T-helper 2 cell treated with Interferon-gamma antibody and Interleukin-4, amounts not matched to agents 5 μg/mL and 100 μg/mL, for 36 hours (primary cell): ENCODE results near the gene FRA10AC1.

Source experiments
- DNase-seq: peaks from one replicate; pipeline ENCODE4 v3.0.0; 2021; ENCODE audit warnings: low spot score
- H3K27ac Mint-ChIP-seq: one replicate; pipeline ENCODE4 v1.8.0; 2021; ENCODE audit warnings: mild to moderate bottlenecking, mixed read lengths
- H3K27me3 Mint-ChIP-seq: one replicate; pipeline ENCODE4 v1.8.0; 2021; ENCODE audit warnings: low read depth, mixed read lengths
- H3K36me3 Mint-ChIP-seq: one replicate; pipeline ENCODE4 v1.8.0; 2021; ENCODE audit warnings: low read depth, mixed read lengths
- H3K4me1 Mint-ChIP-seq: one replicate; pipeline ENCODE4 v1.8.0; 2021; ENCODE audit warnings: low read depth, mixed read lengths
- H3K4me3 Mint-ChIP-seq: one replicate; pipeline ENCODE4 v1.8.0; 2022; ENCODE audit warnings: mild to moderate bottlenecking, moderate library complexity, mixed read lengths
- H3K9me3 Mint-ChIP-seq: one replicate; pipeline ENCODE4 v1.8.0; 2021; ENCODE audit warnings: mixed read lengths

FRA10AC1 gene, protein sequence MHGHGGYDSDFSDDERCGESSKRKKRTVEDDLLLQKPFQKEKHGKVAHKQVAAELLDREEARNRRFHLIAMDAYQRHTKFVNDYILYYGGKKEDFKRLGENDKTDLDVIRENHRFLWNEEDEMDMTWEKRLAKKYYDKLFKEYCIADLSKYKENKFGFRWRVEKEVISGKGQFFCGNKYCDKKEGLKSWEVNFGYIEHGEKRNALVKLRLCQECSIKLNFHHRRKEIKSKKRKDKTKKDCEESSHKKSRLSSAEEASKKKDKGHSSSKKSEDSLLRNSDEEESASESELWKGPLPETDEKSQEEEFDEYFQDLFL

DNA sequence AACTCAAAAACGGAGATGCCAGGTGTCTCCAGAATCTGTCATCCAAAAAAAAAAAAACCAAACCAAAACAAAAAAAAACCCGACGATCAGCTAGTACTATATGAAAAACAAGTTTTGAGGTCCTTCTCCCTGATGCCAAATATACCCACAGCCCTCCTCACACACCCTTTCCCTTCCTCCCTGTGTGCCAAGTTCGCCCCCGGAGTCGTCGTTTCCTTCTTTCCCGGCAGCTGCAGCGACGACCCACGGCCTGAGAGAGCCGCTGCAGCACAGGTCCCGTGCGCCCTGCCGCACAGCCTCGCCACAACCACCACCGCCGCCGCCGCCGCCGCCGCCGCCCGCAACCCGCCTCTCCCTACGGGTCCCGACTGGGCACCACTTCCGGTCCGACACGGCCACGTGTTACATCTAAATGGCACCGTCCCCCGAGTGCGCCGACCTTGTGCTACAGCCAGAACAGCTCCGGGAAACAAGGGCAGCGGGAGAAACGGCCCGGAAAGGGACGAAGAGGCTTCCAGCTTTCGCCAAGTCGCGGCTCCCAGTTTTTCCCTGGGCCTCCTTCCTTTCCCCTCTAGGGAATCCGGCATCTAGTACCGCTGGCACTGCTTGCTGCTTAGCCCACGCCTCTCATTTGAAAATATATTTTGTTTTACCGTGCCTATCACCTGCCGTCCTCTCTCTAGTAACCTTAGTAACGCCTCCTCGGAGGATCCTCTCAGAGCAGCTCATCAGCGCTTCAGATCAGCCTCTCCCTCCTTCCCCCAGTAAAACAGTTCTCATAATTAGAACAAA lies at the start of gene FRA10AC1:
TSS of gene FRA10AC1 (minus strand) at position 383 of the 792 bp plus-strand sequence. CDS start 2,486 bp downstream, outside the sequence.
- H3K4me3 Mint-ChIP-seq: no peak within 1 kb of the TSS
- no peaks in the 10 kb centered on the region for H3K9me3 Mint-ChIP-seq
- no peaks in the 10 kb centered on the region for H3K27me3 Mint-ChIP-seq
- peaks cover 4% of the 10 kb centered on the region for H3K36me3 Mint-ChIP-seq
- DNase-seq: peak; percentile 89
- no peak within 1 kb of the TSS for H3K27ac Mint-ChIP-seq
- peaks cover 9% of the 10 kb centered on the region for H3K4me1 Mint-ChIP-seq

DNA sequence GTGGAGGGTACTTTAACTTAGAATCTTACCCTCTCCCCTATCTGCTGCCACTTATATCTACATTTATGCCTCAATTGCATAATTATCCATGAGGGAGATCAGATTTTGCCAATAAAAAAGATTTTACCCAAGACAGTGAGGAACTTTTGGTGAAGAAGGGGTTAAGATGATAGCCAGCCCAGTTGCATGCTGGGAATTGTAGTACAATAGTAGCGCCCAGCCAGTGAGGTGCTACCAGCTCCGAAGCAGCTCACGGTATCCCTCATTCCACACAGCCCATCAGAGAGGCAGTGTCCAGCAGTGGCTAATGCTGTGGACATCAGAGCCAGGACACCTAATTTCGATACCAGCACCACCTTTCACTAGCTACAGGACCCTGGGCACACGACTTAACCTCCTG lies 49.4 kb upstream of the FRA10AC1 start:
- peaks cover 7% of the 10 kb centered on the region for H3K27me3 Mint-ChIP-seq
- H3K36me3 Mint-ChIP-seq: no peaks in the 10 kb centered on the region
- no peaks in the 10 kb centered on the region for H3K9me3 Mint-ChIP-seq
- no peak overlapping the region for H3K4me3 Mint-ChIP-seq
- peaks cover 2% of the 10 kb centered on the region for H3K4me1 Mint-ChIP-seq
- H3K27ac Mint-ChIP-seq: no peak overlapping the region
- DNase-seq: no peak

DNA sequence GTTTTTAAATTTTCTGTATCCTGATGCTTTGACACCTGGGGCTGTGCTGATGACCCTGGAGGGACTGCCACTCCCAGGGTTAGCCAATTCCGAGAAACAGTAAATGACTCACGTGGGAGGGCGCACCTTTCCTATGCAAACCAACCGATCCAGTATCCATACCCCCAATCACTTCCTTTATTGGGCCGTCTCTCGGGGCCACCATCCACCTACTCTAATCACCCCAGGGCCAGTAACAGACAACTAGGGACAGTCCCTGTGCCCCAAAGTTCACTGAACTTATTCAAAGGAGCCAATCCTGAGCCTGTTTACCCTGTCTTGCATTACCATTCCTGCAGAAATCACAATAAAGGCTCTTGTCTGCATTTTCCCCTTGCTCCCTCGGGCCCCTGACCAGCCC lies 48.7 kb upstream of the FRA10AC1 start:
- H3K4me1 Mint-ChIP-seq: peaks cover 2% of the 10 kb centered on the region
- no peak overlapping the region for H3K27ac Mint-ChIP-seq
- no peaks in the 10 kb centered on the region for H3K36me3 Mint-ChIP-seq
- H3K4me3 Mint-ChIP-seq: no peak overlapping the region
- no peaks in the 10 kb centered on the region for H3K9me3 Mint-ChIP-seq
- DNase-seq: no peak
- peaks cover 4% of the 10 kb centered on the region for H3K27me3 Mint-ChIP-seq

DNA sequence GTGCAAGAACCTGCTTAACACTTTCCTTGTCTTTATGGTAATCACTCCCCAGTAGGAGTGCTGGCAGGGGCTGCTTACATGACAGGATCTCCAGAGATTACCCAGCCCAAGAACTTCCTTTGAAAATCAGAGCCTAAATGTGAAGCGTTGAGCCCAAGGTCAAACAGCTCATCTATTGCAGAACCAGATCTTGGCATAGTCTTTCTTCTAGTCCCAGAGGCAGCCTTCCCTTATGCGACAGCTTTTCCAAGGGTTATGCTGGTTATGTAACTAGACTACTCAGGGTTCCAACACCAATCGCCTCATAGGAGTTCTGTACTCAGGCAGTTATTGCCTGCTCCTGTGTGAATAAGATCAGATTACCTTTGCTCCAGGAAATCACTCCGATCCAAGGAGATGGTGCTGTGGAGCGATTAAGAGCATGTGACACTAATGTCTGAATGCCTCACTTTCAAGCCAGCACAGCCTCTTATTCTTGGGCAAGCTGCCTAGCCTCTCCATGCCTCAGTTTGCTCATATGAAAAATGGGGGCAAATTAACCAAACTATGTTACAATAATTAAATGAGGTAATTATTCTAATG lies 46.9 kb upstream of the FRA10AC1 start:
- H3K9me3 Mint-ChIP-seq: no peaks in the 10 kb centered on the region
- no peaks in the 10 kb centered on the region for H3K36me3 Mint-ChIP-seq
- H3K4me1 Mint-ChIP-seq: peaks cover 2% of the 10 kb centered on the region
- H3K27me3 Mint-ChIP-seq: peaks cover 2% of the 10 kb centered on the region
- H3K4me3 Mint-ChIP-seq: no peak overlapping the region
- no peak for DNase-seq
- H3K27ac Mint-ChIP-seq: no peak overlapping the region

DNA sequence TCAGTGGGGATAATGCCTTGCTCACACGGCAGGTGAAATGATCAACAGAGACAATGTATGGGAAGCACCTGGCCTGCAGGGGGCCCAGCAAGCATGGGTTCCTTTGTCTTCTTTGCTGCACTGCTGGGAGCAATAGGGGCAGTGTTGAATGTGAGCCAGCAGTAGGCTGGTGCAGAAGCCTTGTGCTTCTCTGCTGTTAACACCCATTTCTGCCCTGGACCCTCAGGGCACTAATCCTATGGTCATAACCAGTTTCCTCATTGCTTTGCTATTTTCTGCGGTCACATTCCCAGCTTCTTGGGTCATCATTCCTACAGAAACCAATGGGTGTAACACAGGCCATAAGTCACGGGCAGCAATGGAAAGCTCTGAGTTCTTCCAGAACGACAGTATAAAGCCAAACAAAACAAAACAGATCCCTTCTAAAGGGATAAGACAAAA lies 44.5 kb upstream of the FRA10AC1 start:
- no peak overlapping the region for H3K4me3 Mint-ChIP-seq
- DNase-seq: no peak
- H3K9me3 Mint-ChIP-seq: no peaks in the 10 kb centered on the region
- H3K27me3 Mint-ChIP-seq: peaks cover 2% of the 10 kb centered on the region
- no peaks in the 10 kb centered on the region for H3K36me3 Mint-ChIP-seq
- H3K27ac Mint-ChIP-seq: no peak overlapping the region
- H3K4me1 Mint-ChIP-seq: peaks cover 3% of the 10 kb centered on the region

DNA sequence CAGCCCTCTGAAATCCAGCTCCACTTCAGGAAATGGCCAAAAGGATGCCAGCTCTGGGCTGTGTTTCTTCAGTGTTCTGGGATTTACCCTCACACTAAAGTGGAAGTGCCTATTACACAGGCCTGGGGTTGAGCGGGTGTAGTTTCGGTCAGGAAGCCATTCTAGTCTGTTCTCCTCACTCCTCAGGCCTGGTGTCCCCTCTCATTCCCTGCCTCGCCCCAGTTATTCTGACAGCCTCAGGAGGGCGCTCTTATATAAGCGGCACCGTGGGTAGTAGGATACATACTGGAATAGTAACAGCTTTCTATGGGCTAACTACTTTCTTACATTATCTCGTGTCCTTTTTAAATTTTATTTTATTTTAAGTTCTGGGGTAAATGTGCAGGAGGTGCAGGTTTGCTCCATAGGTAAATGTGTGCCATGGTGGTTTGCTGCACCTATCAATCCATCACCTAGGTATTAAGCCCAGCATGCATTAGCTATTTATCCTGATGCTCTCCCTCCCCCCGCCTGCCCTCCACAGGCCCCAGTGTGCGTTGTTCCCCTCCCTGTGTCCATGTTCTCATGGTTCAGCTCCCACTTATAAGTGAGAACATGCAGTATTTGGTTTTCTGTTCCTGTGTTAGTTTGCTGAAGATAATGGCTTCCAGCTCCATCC lies 43.1 kb upstream of the FRA10AC1 start:
- Mint-ChIP-seq H3K27ac (no peak overlapping the region), H3K4me1 (peaks cover 2% of the 10 kb centered on the region), H3K9me3 (no peaks in the 10 kb centered on the region), H3K4me3 (no peak overlapping the region), H3K36me3 (no peaks in the 10 kb centered on the region), H3K27me3 (no peaks in the 10 kb centered on the region)
- DNase-seq: no peak

DNA sequence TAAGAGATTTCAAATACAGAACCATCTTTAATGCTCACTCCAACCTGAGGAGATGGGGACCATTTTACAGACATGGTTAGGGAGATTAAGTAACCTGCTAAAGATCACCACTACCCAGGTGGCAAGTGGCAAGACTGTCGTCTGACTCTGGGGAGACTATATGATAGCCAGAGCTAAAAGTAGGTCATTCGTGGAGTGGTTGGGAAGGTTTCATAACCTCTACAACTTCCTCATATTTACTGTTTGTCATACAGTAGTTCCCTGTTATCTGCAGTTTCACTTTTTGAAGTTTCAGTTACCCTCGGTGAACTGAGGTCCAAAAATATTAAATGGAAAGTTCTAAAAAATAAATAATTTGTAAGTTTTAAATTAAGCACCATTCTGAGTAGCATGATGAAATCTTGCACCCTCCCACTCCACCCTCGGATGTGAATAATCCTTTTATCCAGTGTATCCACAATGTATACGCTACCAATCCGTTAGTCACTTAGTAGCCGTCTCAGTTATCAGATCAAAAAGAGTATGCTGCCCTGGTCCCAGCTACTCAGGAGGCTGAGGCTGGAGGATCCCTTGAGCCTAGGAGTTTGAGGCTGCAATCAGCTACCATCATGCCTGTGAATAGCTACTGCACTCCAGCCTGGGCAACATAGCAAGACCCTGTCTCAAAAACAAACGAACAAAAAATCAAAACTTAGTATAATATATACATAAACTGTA lies 40.4 kb upstream of the FRA10AC1 start:
- H3K9me3 Mint-ChIP-seq: no peaks in the 10 kb centered on the region
- no peaks in the 10 kb centered on the region for H3K36me3 Mint-ChIP-seq
- no peak overlapping the region for H3K27ac Mint-ChIP-seq
- H3K4me3 Mint-ChIP-seq: no peak overlapping the region
- peaks cover 2% of the 10 kb centered on the region for H3K4me1 Mint-ChIP-seq
- no peak for DNase-seq
- peaks cover 6% of the 10 kb centered on the region for H3K27me3 Mint-ChIP-seq

DNA sequence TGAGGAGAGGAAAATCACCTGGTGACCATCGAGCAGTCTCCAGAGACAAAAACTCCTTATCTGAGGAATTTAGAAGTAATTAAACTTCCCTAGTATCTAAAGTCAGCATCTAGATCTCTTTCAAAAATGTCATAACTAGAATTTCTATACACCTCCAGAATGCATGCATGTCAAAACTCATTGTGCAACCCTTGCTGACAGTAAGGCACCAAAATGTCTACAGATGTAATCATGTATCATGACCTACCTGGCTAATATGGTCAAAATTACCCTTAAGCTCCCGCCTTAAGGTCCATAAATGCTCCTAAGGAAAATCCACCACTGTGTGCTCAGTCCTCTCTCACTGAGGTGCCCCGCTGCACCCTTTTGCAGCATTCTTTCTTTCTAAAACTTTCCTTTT lies 39.0 kb upstream of the FRA10AC1 start:
- Mint-ChIP-seq H3K4me1 (peaks cover 2% of the 10 kb centered on the region), H3K27ac (no peak overlapping the region), H3K4me3 (no peak overlapping the region), H3K27me3 (peaks cover 13% of the 10 kb centered on the region), H3K36me3 (no peaks in the 10 kb centered on the region), H3K9me3 (no peaks in the 10 kb centered on the region)
- DNase-seq: no peak

DNA sequence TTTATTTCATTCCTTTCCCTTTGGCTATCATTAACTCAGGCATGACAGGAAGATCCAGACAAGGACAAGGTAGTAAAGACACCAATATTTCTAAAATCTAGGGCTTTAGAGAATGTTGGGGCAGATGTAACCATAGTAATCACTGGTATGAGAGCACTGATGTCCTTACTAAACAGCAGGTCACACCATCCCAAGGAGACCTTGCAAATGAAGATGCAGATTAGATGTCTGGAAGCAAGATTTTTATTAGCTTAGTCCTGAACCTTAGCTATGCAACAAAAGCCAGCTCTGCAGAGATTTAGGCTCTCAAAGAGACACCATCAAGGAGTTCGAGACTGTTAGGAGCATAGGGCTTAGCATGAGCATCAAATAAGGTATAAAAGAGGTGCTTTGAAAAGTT lies 23.6 kb upstream of the FRA10AC1 start:
- DNase-seq: no peak
- H3K4me3 Mint-ChIP-seq: no peak overlapping the region
- peaks cover 21% of the 10 kb centered on the region for H3K27me3 Mint-ChIP-seq
- H3K36me3 Mint-ChIP-seq: no peaks in the 10 kb centered on the region
- no peaks in the 10 kb centered on the region for H3K9me3 Mint-ChIP-seq
- H3K4me1 Mint-ChIP-seq: no peaks in the 10 kb centered on the region
- no peak overlapping the region for H3K27ac Mint-ChIP-seq

DNA sequence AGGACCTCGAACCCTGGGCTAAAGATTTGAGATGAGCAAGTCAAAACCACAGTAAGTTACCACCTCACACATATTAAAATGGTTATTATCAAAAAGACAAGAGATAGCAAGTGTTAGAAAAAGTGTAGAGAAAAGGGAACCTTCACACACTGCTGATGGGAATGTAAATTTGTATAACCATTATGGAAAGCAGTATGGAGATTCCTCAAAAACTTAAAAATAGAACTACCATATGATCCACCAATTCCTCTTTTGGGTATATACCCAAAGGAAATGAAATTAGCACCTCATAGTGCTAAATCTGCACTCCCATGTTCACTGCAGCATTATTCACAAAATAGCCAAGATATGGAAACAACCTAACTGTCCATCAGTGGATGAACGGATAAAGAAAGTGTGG lies 20.8 kb upstream of the FRA10AC1 start:
- no peak for DNase-seq
- no peak overlapping the region for H3K4me3 Mint-ChIP-seq
- H3K4me1 Mint-ChIP-seq: peaks cover 4% of the 10 kb centered on the region
- H3K27ac Mint-ChIP-seq: no peak overlapping the region
- no peaks in the 10 kb centered on the region for H3K36me3 Mint-ChIP-seq
- no peaks in the 10 kb centered on the region for H3K9me3 Mint-ChIP-seq
- H3K27me3 Mint-ChIP-seq: peaks cover 27% of the 10 kb centered on the region

DNA sequence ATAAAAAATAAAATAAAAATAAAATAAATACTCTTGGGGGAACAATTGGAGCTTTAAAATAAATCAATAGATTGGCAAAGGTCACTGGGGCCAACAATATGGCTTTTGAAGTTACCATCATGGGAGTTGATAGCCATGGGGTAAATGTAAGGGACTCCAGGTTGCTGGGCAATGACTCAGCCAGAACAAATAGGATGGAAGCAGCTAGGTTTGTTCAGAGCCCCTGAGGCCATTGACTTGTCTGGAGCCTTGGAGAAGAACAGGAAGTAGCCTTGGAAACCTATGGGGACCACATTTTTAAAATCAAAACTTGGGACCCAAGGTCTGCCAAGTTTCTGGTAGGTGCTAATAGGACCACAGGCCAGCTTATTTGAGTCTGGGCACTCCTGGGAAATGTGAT lies 20.2 kb upstream of the FRA10AC1 start:
- Mint-ChIP-seq H3K4me3 (no peak overlapping the region), H3K27me3 (peaks cover 24% of the 10 kb centered on the region), H3K4me1 (peaks cover 4% of the 10 kb centered on the region), H3K27ac (no peak overlapping the region), H3K36me3 (no peaks in the 10 kb centered on the region), H3K9me3 (no peaks in the 10 kb centered on the region)
- no peak for DNase-seq

DNA sequence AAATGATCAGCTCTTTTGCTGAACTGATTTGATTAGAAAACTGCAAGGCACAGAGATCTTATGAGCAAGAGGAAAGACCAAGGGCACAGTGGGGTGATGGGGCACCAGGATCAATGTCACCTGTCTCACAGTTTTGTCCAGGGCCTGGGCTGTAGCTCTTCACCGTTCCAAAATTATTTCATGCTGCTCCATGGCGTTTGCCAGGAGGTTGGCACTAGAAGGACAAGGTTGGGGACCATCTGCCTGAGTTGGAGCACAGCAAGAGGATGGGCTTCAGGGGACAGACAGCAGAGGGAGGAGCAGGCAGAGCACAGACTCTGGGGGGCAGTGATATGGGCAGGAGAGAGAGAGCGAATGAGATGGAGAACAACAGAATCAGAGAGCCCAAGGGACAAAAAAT lies 17.5 kb upstream of the FRA10AC1 start:
- Mint-ChIP-seq H3K36me3 (no peaks in the 10 kb centered on the region), H3K27ac (no peak overlapping the region), H3K4me1 (peaks cover 4% of the 10 kb centered on the region), H3K27me3 (peaks cover 9% of the 10 kb centered on the region), H3K4me3 (no peak overlapping the region), H3K9me3 (no peaks in the 10 kb centered on the region)
- DNase-seq: no peak

DNA sequence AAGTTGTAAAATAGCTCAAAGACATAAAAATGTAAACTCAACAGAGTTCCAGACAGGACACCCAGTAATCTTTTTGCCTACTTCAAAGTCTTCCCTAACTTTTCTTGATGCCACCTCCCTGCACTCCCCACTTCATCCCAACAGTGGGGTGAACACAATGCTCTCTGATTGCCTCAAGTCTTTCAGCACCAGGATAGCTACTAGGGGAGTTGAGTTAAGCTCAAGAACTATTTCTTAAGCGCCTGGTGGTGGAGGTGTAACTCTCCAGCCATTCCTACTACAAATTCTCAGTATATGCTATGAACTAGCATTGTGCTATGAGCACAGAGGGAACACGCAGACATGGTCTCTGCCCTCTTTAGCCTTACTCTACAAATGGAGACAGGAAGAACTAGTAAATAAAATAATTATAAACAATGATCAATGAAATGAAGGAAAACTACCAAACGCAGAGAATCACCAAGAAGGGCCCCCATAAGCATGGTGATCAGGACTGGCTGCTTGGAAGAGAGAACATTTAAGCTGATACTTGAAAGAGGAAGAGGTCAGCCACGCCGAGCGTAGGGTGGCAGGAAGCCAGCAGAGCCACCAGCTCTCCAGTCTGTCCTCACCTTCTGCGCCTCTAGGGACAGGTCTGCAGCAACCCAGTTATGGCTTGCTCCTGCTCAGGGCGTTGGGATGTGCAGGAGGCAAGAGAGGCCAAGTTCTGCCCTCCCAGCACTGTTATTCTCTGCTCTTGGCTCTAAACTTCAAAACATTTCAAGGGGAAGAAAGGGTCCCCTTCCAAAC lies 16.7 kb upstream of the FRA10AC1 start:
- H3K4me1 Mint-ChIP-seq: peaks cover 4% of the 10 kb centered on the region
- no peak overlapping the region for H3K27ac Mint-ChIP-seq
- H3K36me3 Mint-ChIP-seq: no peaks in the 10 kb centered on the region
- DNase-seq: no peak
- no peaks in the 10 kb centered on the region for H3K9me3 Mint-ChIP-seq
- peaks cover 9% of the 10 kb centered on the region for H3K27me3 Mint-ChIP-seq
- no peak overlapping the region for H3K4me3 Mint-ChIP-seq
